HepG2 (cell line): Measurements from ENCODE around the gene DCAF15.

Source experiments
- JUNB ChIP-seq: sonication (generic); formaldehyde crosslinking; IDR thresholded peaks from 2 replicates; pipeline ENCODE4 v1.8.0; 2022; ENCODE audit warnings: missing genetic modification reagents, mild to moderate bottlenecking, borderline replicate concordance
- TF ChIP-seq, protein P1 (sequence below): sonication (generic); formaldehyde crosslinking; IDR thresholded peaks from 2 replicates; pipeline ENCODE4 v1.4.0; 2020; ENCODE audit warnings: missing genetic modification reagents

DNA sequence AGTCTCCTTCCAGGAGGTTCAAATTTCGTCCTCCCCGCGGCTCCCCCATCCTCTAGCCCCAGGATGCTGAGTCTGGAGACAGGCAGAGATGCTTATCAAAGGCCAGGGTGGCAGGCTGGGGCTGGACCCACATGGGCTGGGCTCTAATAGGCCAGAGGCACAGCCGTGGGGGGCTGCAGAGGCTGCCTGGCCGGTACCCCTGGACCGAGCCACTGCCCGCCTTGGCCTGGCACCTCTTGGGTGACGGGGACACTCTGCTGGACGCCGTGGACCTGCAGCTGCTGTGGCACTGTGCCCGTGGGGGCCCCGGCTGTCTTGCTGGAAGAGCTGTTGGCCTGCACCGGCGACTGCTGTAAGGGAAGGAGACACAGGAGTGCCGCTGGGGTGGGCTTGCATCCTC lies 28.0 kb downstream of the DCAF15 start:
- TF ChIP-seq JUNB (CRISPR knock-in tag): no peak
- TF ChIP-seq, protein P1, sequence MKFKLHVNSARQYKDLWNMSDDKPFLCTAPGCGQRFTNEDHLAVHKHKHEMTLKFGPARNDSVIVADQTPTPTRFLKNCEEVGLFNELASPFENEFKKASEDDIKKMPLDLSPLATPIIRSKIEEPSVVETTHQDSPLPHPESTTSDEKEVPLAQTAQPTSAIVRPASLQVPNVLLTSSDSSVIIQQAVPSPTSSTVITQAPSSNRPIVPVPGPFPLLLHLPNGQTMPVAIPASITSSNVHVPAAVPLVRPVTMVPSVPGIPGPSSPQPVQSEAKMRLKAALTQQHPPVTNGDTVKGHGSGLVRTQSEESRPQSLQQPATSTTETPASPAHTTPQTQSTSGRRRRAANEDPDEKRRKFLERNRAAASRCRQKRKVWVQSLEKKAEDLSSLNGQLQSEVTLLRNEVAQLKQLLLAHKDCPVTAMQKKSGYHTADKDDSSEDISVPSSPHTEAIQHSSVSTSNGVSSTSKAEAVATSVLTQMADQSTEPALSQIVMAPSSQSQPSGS (CRISPR knock-in tag): no peak
